ENCODE results near the gene RTL10.
"Not testable (repeated sequence)": the region's sequence is repeated elsewhere in the genome, so short reads cannot be mapped to it uniquely, and the experiment has no call there.

RTL10 gene

DNA sequence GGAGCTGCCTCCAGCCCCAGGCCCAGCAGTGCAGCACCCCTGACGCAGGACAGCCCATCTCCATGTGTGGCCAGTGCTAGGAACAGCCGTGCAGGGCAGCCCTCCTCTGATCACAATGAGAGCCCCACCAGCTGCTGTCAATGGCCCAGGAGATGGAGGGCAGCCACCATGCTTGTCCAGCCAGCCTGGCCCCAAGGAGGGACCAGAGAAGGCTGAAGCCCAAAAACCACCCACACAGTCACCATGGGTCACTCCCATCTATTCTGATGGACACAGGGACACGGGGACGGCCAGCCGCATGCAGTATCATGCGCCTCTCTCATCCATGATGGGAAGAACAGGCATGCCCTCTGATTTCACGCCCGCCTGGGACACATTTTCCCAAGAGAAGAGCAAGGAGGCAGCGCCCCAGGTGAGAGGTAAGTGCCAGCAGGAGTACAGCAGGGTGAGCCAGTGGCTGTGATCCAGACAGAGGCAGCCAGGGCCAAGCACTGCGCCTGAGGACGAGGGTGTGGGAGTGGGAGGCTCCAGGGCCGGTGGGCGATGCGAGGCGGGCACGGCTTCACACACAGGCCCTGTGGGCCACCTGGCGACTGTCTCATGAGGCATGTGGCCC, 33.6 kb upstream of the RTL10 start:
- no peak for DNase-seq

DNA sequence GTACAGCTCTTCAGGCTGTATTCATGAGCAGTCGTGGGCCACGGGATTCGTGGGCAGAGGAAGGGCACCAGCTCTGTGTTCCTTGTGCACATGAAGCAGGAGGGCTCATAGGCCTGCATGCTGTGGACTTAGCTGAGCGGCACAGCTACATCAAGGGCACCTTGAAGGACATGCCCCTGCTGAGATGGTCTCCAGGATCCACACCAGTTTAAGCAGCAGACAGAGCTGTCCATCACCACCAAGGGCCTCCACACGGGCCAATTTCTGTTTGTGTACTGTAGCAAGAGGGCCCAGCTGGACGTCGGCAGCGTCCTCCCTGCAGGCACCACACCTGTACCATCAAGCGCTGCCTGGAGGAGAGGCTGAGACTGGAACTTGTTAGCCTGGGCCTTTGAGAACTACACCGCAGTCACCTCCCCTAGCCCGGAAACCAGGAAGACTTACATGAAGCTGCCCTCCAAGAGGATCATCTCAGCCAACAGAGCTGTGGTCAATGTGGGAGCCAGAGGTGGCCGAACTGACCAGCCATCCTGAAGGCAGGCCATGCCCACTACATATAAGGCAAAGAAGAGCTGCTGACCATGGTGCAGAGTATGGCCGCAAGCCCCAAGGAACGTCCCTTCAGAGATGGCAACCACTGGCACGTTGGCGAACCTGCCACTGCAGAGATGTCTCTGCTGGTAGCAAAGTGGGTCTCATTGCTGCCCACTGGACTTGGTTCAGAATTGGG, 32.7 kb upstream of the RTL10 start:
- DNase-seq, result peak in 1 of 6 experiments; percentile 35

DNA sequence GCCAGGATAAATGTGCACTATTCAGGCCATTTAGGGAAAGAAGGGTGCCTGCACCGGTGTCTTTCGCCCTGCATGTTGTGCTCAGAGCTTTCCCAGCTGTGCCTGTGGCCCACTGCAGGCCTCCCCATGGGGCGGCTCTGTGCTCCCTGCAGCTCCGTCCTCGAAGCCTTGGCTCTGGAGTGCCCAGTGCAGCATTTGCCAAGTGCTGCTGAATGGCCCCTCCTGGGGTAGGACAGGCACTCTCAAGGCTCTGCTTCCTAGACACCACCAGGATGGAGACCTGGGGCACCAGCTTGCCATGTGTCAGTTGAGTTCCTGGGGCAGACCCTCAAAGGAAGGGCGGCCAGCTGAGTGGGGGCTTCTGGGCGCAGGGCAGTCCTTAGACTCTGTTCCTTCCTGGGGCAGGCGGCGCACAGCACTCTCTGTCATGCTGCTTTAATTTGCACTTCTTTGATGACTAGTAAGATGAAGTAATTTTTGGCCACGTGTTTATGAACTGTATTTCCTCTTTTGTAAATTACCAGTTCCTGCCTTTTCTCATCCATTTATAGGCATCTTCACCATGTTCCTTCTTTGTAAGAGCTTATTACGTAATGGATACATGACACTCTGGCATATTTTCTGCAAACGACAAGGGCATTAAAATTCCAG, 32.1 kb upstream of the RTL10 start:
- peak; percentile 28 to 71 (median 60) for DNase-seq

DNA sequence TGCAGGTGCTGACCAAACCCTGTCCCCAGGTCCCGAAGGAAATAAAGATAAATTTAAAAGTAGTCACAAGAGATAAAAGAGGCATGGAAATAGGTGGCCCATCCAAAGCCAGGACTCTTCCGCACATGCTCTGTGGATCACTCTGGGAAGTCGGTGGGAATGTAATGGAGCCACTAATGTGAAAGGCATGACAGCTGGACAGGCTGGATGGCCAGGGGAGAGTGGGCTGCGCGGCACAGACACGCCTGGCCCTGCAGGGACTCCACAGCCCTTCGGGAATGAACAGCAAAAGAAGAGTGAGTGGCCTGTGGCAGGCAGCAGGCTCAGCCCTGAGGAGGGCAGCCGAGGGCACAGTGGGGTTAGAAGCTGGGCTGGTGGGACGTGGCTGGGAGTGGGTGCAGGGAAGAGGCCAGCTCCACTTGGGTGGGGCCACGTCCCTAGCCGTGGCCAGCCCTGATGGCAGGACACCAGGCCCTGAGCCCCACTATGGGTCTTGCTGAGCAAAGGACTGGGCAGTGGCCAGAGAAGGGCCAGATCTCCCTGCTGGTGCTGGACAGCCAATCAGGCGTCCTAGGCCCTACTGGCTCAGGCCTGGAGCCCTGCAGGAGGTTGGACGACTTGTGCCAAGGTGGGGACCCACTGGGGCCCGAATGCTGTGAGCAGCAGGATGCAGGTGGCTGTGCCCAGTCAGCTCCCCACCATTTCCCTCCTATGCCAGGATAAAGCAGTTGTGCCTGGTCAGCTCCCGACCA, 31.3 kb upstream of the RTL10 start:
- no peak for DNase-seq

DNA sequence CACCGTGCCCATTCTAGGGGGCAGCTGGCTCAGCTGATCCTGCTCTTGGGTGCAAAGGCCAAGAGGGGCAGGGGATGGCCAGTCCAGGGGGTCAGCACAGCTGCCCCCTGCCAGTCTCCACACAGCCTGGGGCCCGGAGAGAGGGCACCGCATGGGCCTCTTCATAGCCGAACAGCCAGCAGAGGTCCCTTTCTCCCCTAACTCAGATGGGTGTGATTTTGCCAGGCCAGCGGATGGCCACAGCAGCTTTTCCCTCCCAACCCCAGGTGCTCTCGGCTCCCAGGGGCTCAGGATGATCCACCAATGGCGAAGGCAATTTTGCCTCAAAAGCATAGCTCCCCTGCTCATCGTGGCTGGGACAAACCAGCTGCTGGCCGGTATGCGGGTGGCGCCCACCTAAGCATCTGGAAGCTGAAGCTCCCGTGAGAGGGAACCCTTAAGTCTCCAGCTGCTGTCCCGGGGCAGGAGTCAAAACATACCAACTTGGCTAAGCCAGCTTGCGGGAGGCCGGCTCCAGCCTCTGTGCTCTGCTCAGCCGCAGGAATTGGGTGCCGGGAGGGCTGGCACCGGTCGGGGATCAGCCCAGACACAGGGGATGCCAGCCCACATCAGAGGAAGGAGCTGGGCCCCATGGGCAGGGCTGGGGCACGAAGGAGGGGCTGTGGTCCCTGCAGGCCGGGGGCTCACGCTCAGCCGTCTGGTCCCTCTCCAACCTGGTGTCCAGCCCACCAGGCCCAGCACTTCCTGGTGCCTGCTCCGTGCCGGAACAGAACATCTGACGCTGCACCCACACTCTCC, 30.5 kb upstream of the RTL10 start:
- peak in 2 of 6 experiments; percentile 16 to 21 for DNase-seq

DNA sequence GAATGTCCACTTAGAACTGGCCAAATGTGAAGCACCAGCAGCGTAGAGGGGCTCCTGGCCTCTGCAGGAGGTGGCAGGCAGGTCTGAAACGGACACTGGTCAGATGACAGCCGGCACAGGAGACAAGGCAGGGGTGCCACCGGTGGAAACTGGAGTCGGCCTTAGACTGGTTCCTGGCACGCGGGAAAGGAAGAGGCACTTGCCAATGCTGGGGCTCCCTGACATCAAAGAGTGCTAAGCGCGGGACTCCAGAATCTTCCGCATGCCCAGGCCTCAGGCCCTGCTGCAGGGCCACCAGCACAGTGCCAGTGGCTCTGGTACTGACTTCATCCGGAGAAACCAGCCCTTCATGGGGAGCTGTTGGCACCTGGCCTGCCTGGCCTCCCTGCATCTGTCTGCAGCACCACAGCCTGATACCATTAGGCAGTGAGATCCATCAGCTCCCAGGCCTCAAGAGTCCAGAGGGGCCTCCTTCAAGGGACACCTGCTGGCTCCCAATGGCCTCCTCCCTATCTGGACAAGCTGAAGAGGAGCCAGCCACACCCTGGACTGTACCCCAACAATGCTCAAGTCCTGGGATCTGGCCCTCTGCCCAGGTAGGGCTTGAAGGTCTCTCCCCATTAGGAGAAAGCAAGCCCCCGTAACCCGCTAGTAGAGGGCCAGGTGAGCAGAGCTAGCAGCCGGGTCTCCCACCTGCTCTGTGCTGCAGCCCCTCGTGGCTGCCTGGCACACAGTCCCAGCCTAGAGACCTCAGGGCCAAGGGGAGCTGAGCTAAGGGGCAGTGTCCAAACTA, 29.7 kb upstream of the RTL10 start:
- DNase-seq, result peak in 2 of 6 experiments; percentile 11 to 21

DNA sequence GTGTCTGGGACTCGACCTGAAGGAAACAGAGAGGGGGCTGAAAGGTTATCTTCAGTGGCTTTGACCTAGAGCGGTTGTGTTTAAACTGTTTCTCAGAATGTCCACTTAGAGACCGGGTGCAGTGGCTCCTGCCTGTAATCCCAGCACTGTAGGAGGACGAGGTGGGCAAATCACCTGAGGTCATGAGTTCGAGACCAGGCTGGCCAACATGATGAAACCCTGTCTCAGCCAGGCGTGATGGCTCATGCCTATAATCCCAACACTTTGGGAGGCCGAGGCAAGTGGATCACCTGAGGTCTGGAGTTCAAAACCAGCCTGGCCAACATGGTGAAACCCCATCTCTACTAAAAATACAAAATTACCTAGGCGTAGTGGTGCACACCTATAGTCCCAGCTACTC, 28.8 kb upstream of the RTL10 start:
- not testable (repeated sequence) for DNase-seq

DNA sequence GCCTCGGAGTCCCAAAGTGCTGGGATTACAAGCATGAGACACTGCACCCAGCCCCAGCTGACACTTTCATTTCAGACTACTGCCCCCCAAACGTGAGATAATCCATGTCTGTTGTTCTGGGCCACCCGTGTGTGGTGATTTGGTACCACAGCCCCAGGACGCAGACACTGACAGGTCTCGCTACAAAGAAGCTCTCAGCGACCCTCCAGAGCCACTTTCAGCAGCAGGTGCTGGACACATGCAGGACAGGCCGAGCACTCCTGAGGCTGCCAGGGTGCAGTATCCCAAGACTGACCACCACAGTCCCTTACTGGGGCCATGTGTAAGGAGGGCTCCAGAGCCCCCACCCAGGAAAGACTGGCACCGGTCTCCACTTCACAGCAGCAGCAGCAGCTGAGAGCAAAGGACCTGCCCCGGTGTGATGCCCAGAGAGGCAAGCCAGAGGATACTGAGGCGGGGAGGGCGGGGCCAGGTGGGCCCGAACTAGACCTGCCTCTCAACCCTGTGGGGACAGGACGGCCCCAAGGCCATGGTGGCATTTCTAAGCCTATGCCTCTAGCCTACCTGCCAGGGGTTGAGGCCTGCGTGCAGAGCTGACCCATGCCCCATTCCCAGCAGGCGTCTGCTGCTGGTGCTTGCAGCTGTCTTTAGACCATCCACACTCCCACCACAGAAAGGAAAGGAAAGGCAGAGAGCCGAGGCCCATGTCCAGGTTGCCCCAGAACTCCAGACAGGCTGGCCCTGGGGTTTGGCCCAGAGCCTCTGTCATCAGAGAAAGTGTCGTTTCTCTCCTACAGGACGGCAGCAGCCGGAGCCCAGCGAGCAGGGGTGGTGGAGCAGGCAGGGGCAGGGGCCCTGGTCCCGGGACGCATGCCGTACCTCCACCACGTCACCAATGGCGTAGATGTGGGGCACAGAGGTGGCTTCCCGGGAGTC, 28.0 kb upstream of the RTL10 start:
- no peak for DNase-seq

DNA sequence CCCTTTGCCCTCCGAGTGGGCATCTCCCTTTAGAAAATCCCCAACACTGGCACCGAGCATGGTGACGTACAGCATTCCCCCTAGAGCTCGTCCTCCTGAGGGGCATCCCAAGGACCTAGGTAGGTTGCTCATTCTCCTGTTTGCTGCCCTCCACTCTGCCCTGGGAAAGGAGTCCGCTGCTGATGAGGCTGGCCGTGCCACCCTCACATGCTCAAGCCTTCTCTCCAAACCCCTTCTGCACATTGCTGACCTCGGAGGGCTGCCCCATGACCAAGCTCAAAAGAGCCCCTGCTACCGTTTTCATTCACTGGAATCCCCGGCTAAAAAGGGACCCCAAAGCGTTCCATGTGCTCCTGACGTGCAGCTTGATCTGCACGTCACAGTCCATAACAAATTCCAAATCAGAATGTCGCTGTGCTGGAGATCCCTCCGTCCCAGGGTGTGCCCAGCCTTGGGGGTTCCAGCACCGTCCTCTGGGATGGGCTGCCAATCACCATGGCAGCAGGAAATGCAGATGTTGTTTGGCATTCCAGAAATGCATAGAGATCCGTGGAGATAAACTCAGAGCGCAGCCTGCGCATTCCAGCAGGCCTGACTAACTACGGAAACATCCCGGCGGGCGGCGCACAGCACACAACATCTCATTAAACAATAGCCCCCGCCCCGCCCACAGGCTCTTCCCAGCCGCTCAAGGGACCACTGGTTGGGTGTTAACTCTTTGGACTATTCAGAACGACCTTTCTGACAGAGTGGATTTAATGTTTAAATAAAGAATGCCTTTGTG, 26.3 kb upstream of the RTL10 start:
- no peak for DNase-seq

DNA sequence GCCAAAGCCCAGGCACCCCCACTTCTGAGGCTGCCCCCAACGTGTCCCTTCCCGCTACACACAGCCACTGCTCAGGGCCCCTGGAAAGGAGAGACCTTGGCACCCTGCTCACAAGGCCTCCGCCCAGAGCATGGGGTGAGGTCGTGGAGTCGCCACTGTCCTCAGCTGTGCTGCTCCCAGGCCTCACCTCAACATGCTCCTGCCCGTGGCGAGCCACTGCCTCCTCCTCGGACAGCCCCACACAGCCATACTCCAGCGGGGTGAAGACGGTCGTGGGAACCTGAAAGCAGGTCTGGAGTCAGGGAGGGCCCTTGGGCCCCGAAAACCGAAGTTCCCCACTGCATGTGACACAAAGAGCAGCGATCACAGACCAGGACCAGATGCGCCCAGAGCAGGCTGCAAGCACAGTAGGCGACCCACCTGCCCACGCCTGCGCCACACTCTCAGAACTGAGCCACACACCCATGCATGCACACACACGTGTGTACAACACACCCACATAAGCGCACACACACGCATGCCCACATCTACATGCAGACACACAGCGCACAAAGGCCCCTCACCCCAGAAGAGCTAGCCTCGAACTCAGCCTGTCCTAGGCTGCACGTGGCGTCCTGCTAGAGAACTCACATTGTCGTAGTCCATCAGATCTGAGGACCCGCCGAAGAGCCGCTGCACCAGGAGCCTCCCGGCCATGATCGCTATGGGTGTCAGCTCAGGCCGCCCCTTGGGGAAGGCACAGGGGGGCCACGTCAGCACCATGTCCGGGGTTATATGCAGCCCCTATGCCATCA, 25.5 kb upstream of the RTL10 start:
- DNase-seq, result no peak

DNA sequence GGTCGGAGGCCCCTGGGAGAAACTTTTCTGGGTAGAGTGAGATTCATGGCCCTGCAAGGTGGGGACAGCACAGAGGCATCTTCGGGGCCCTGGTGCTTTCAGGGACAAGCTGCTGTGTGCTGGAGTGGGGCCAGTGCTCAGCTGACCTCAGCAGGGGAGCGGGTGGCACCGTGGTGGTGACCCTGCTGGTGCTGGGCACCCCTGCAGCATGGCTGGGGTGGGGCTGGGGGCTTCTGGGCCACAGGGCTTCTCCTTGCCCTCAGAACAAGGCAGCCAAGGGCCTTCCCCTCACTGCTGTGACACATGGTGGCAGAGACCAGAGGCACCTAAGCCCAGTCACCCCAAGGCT, 24.9 kb upstream of the RTL10 start:
- no peak for DNase-seq

DNA sequence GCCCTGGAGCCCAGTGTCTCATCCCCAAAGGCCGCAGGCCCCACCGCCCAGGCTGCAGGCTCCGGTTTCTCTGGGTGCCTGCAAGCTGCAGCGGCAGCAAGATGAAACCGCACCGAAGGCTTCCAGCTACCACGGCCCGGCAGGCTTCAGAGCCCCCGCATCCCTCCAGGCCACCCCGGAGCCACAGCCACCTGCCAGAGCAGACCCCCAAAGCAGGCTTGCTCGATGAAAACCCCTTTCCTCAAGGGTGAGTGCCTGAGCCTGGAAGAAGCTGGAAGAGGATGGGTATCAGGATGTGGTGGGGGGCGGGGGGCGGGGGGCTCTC, 24.5 kb upstream of the RTL10 start:
- no peak for DNase-seq

DNA sequence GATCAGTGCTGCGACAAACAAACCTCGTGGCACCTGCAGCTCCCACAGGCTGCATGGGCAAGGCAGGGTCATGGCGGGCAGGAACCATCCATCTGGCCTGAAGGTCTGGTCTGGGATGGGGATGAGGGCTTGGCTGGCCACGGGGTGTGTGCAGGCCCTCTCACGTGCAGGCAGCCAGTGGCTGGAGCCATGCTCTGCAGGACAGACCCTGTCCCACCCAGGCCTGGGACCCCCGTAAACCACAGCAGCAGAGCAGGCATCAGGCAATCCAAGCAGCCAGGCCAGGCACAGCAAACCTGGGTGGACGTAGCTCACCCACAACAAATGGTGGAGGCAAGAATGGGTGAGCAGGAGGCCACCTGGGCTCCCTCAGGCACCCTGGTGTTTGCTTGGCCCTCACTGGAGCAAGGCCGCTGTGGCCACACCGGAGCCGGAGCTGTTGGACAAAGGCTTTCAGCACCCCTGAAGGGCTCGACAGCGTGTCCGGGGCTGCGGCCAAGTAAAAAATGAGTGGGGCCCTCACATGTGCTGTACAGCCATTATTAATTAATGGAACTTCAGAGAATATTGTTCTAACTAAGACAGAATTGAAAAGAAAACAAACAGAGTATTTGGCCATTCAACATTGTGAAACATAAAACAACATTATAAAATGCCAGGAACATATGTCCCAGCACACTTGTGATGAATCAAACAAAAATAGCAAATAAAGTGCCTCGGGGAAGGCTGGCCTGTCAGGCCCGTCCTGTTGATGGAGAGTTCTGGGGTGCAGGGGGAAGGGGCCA, 24.0 kb upstream of the RTL10 start:
- no peak for DNase-seq

DNA sequence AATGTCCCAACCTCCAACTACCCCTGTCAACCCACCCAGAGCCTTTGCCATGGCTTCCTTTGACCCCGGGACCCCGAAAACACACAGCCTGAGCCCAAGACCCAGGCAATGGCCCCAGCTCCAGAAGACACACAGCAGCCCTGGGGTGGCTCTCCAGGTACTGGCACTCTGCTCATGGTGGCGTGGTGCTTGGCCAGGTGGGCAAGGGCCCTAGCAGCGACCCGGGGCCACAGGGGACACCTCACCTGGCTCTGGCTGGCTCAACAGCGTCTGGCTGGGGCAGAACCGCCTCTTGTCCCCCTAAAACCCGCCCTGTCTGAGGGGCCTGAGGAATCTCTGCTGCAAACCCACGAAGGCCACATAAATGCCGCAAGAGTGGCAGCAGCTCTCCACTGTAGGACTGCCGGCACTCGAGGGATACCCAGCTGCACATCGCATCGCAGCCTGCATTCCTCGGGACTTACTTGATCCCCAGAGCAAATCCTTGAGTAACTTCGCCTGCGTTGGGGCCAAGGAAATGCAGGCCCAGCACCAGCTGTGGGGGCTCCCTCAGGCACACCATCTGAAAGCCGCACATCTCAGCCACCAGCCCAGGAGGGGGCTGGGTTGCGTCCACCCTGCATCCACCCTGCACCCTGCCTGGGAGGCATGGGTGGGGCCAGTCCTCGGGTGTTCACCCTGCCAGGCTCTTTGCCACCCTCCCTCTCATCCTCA, 23.1 kb upstream of the RTL10 start:
- no peak for DNase-seq

DNA sequence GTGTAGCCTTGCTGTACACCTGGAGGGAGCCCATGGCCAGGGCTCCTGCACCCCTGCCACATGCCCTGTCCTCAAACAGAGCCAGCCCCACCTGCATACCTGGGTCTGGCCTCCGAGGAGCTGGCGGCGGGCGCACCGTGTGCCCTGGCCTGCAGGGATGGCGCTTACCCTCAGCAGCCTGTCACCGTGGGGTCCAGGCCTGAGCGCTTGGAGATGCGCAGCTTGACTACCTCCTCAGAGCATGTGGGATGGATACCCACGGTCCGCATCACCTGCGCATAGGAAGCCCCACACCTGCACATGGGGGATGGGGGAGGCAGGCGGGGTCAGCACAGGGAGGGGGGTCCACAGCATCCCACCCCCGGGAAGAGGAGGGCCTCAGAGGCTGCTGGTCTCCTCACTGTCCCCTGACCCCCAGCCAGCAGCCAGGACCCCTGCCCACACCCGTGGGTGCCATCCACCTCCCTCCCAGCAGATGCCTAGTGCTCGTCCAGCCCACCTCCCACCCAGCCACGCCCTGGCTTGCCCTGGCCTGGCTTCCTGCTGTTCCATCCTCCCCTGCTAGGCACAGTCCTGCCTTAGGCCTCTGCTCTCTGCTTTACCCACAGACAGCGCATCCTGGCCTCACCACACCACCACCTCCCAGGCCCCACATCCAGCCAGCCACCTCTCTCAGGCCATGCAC, 22.4 kb upstream of the RTL10 start:
- DNase-seq, result no peak

DNA sequence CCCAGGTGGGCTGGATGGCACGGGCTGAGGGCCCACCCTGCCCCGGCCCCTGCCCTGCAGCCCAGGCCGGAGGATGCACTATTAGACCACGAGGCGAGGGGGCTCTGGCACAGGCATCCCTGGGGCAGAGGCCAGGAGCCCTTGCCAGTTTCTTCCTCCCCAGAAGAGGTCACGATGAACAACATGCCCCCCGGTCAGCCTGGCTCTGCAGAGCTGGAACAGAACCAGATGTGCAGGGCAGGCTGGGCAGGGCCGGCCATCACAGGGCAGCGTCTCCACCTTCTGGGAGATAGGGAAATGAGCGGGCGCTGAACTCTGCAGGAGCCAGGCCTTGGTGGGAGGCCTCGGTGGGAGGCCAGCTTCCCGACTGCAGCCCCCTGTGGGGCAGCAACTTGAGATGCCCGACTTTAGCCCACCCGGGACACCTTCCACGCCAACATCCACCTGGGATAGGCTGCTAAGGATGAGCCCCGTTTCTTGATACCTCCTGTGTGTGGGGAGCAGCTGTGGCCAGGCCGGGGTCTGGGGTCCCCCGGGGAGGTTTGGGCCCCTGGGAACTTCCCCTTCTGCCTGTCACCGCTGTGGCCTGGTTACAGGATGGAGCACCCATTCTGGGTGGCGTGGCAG, 21.8 kb upstream of the RTL10 start:
- DNase-seq, result no peak
